Activated CD4-positive, alpha-beta T cell treated with anti-CD3 and anti-CD28 coated beads for 36 hours (primary cell): ENCODE results near the gene MLLT1. TPM values are rescaled to one million over a fixed set of nuclear protein-coding genes. Genes with fewer than 3 reads are reported as not detected.
"Not testable (repeated sequence)": the region's sequence is repeated elsewhere in the genome, so short reads cannot be mapped to it uniquely, and the experiment has no call there.

Experiments used
- ATAC-seq: fragments of 200-7000 bp; cut with Tn5 transposase; one replicate; pipeline ENCODE4 v1.10.0; 2021; ENCODE audit warnings: mild to moderate bottlenecking, moderate library complexity
- CTCF ChIA-PET: fragments of 350-600 bp; sonication (Branson Sonifier 250); formaldehyde crosslinking; loops from one replicate; lab custom pipeline; 2021; ENCODE audit warnings: antibody characterized with exemption; lab: Charles Lee
- POLR2A ChIA-PET: fragments of 350-600 bp; sonication (Branson Sonifier 250); formaldehyde crosslinking; loops from one replicate; lab custom pipeline; 2021; ENCODE audit warnings: antibody characterized with exemption, inconsistent platforms; lab: Charles Lee
- DNase-seq: peaks from one replicate; pipeline ENCODE4 v3.0.0-alpha.2; 2020
- H3K27ac Mint-ChIP-seq: one replicate; pipeline ENCODE4 v1.8.0; 2021; ENCODE audit warnings: mixed read lengths
- H3K27me3 Mint-ChIP-seq: one replicate; pipeline ENCODE4 v1.8.0; 2021; ENCODE audit warnings: mixed read lengths
- H3K36me3 Mint-ChIP-seq: one replicate; pipeline ENCODE4 v1.8.0; 2021; ENCODE audit warnings: low read depth, mixed read lengths
- H3K4me1 Mint-ChIP-seq: one replicate; pipeline ENCODE4 v1.8.0; 2021; ENCODE audit warnings: mixed read lengths
- H3K4me3 Mint-ChIP-seq: one replicate; pipeline ENCODE4 v1.8.0; 2021; ENCODE audit warnings: mild to moderate bottlenecking, moderate library complexity, mixed read lengths
- H3K9me3 Mint-ChIP-seq: one replicate; pipeline ENCODE4 v1.8.0; 2021; ENCODE audit warnings: low read depth, mixed read lengths
- intact Hi-C, 2 experiments: fragments of 100-400 bp; cut with DNase I in 1 of 2; cut with micrococcal nuclease in 1 of 2; formaldehyde crosslinking; loops; one replicate each; pipeline versions ENCODE4 v1.14.2 to v1.15.1; 2022 to 2024; cut with DNase I, micrococcal nuclease
- total RNA-seq, 2 experiments: library from RNA; stranded (reverse); gene quantifications; one replicate each; pipeline ENCODE4 v1.2.3, GENCODE V29; 2021

Gene MLLT1
- total RNA-seq, 2 experiments from 2014 or later, result 45.0 to 46.6 TPM

DNA sequence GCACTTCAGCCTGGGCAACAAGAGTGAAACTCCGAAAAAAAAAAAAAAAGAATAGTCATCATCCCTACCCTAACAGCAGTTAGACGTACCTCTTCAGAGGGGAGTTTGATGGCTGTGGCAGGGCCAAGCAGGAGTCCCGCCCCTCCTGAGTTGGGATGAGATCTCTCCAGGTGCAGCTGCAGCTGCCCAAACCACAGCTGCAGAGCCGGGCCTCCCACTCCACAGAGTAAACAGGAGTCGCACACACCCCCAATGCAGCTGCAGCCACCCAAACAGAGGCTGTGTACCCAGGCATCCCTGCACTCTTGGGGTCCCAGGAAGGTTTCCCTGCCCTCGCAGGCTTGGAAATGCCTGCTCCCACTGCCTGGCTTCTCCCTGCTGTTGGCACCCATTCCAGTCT, 17.4 kb upstream of the MLLT1 start:
- intact Hi-C loops, result loop anchor here in 1 of 2 experiments (5.0 kb wide), 1 partner anchor 130 kb away; no protein-coding TSS in a partner anchor
- no peak for ATAC-seq
- no peak overlapping the region for H3K27ac Mint-ChIP-seq

GRCh38 chr19:6292006-6292405, 12.2 kb upstream of the MLLT1 start:
- ATAC-seq (no peak), DNase-seq (peak; percentile 30)
- ChIA-PET POLR2A (no interaction called here), CTCF (no interaction called here)
- intact Hi-C loops, result no loop called here
- Mint-ChIP-seq H3K4me3 (no peak overlapping the region), H3K9me3 (peaks cover 39% of the 10 kb centered on the region), H3K27me3 (no peaks in the 10 kb centered on the region), H3K4me1 (no peaks in the 10 kb centered on the region), H3K36me3 (peaks cover 19% of the 10 kb centered on the region), H3K27ac (no peak overlapping the region)

More for the DNA sequence above, 17.4 kb upstream of the MLLT1 start:
- H3K27me3 Mint-ChIP-seq, result no peaks in the 10 kb centered on the region
- peaks cover 2% of the 10 kb centered on the region for H3K4me1 Mint-ChIP-seq
- ChIA-PET POLR2A (interaction anchor here (0.5 to 0.6 kb wide), 2 partner anchors 10 to 168 kb away, joined by 4 to 5 read pairs; no protein-coding TSS in a partner anchor), CTCF (interaction anchor here (1.3 kb wide), 1 partner anchor 23 kb away, joined by 3 read pairs; no protein-coding TSS in a partner anchor)
- H3K4me3 Mint-ChIP-seq, result no peak overlapping the region
- no peak for DNase-seq
- peaks cover 8% of the 10 kb centered on the region for H3K36me3 Mint-ChIP-seq
- H3K9me3 Mint-ChIP-seq, result peaks cover 11% of the 10 kb centered on the region

GRCh38 chr19:6288737-6289136, 9.0 kb upstream of the MLLT1 start:
- Mint-ChIP-seq H3K4me3 (no peak overlapping the region), H3K9me3 (peaks cover 33% of the 10 kb centered on the region), H3K27ac (no peak overlapping the region), H3K4me1 (no peaks in the 10 kb centered on the region), H3K36me3 (peaks cover 15% of the 10 kb centered on the region), H3K27me3 (no peaks in the 10 kb centered on the region)
- intact Hi-C loops, result no loop called here
- POLR2A ChIA-PET, result no interaction called here
- DNase-seq (no peak), ATAC-seq (no peak)
- CTCF ChIA-PET, result interaction anchor here (0.7 kb wide), 1 partner anchor 30 kb away, joined by 3 read pairs; no protein-coding TSS in a partner anchor

GRCh38 chr19:6287269-6287885, 7.6 kb upstream of the MLLT1 start:
- ATAC-seq (no peak), DNase-seq (peak; percentile 23)
- no peaks in the 10 kb centered on the region for H3K4me1 Mint-ChIP-seq
- intact Hi-C loops, result no loop called here
- no peak overlapping the region for H3K4me3 Mint-ChIP-seq
- H3K27ac Mint-ChIP-seq, result no peak overlapping the region
- ChIA-PET CTCF (no interaction called here), POLR2A (interaction anchor here (0.6 kb wide), 1 partner anchor 350 kb away, joined by 3 read pairs; no protein-coding TSS in a partner anchor)
- H3K9me3 Mint-ChIP-seq, result peaks cover 29% of the 10 kb centered on the region
- no peaks in the 10 kb centered on the region for H3K27me3 Mint-ChIP-seq
- peaks cover 11% of the 10 kb centered on the region for H3K36me3 Mint-ChIP-seq

DNA sequence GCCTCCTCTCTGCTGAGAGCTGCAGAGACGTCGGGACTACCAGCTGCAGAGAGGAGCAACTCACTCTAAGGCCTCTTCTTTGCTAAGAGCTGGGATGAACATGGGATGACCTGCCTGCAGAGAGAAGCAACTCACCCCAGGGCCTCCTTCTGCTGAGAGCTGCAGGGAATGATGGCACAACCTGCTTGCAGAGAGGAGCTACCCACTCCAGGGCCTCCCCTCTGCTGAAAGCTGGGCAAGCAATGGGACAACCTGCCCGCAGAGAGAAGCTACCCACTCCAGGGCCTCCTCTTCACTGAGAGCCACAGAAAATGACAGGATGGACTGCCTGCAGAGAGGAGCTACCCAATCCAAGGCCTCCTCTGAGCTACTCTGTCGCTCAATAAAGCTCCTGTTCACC, 6.9 kb upstream of the MLLT1 start:
- intact Hi-C loops, result no loop called here
- Mint-ChIP-seq H3K27me3 (peaks cover 2% of the 10 kb centered on the region), H3K4me1 (no peaks in the 10 kb centered on the region), H3K9me3 (peaks cover 23% of the 10 kb centered on the region), H3K36me3 (peaks cover 11% of the 10 kb centered on the region), H3K4me3 (no peak overlapping the region), H3K27ac (no peak overlapping the region)
- DNase-seq, result no peak
- no peak for ATAC-seq
- POLR2A ChIA-PET, result no interaction called here
- CTCF ChIA-PET, result interaction anchor here (0.7 kb wide), 1 partner anchor 25 kb away, joined by 3 read pairs; no protein-coding TSS in a partner anchor

DNA sequence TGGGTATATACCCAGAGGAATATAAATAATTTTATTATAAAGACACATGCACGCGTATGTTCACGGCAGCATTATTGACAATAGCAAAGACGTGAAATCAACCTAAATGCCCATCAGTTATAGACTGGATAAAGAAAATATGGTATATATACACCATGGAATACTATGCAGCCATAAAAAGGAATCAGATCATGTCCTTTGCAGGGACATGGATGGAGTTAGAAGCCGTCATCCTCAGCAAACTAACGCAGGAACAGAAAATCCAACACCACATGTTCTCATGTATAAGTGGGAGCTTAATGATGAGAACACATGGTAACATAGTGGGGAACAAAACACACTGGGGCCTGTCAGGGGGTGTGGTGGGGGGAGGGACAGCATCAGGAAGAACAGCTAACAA, 2.6 kb upstream of the MLLT1 start:
- intact Hi-C loops, H3K9me3 Mint-ChIP-seq, H3K4me3 Mint-ChIP-seq, H3K27ac Mint-ChIP-seq, DNase-seq, POLR2A ChIA-PET, CTCF ChIA-PET, H3K27me3 Mint-ChIP-seq, ATAC-seq: not testable (repeated sequence)
- Mint-ChIP-seq H3K4me1 (peaks cover 17% of the 10 kb centered on the region), H3K36me3 (peaks cover 14% of the 10 kb centered on the region)

- ATAC-seq (peak; percentile 37), DNase-seq (no peak)
- peaks cover 15% of the 10 kb centered on the region for H3K36me3 Mint-ChIP-seq
- intact Hi-C loops, result no loop called here
- peaks cover 2% of the 10 kb centered on the region for H3K27me3 Mint-ChIP-seq
- peaks cover 38% of the 10 kb centered on the region for H3K4me1 Mint-ChIP-seq
- peak overlapping the region; percentile 54 for H3K4me3 Mint-ChIP-seq
- ChIA-PET POLR2A (no interaction called here), CTCF (interaction anchor here (0.9 to 1.2 kb wide), 2 partner anchors 82 to 146 kb away, joined by 3 read pairs; partner anchors contain the start of gene CLPP)
- H3K27ac Mint-ChIP-seq, result no peak overlapping the region
- H3K9me3 Mint-ChIP-seq, result no peaks in the 10 kb centered on the region
Measured at GRCh38 chr19:6279620-6279930, 200 bp downstream of the MLLT1 start.

DNA sequence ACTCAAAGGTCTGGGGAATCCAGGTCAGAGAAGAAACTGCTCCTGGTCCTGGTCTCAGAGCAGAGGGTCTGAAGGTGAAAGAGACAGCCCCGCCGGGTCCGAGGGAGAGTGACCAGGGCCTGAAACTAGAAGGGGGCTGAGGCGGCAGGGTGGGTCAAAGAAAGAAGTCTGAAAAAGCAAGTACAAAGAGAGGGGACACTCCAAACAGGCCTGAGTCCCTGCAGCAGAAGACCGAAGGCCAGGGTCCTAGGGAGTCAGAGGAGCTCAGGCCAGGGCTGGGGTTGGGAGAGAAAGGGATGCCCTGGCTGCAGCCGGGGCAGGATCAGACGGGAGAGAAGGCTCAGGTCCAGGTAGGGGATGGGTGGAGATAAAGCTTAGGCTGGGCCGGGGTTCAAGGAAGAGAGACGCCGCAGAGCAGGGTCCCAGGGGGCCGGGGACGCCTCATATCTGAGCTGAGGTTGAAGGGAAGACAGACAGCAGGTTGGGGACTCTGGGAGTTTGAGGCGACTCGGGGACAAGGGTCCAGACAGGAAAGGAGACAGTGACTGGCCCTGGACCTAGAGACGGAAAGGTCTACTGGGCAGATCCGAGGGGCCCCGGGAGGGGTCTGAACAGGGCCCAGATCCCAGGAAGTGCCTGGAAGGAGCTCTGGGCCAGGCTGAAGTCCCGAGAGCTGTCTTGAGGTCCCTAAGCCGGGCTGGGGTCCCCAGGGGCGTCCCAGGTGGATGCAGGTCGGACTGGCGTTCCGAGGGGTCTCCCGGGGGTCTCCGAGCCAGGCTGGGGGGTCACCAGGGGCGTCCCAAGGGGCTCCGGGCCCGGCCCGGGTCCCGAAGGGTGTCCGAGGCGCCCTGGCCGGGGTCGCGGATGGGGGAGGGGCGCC, 795 bp downstream of the MLLT1 start:
- ChIA-PET POLR2A (no interaction called here), CTCF (interaction anchor here (0.7 to 1.2 kb wide), 3 partner anchors 82 to 153 kb away, joined by 3 read pairs; partner anchors contain the start of gene CLPP)
- peaks cover 2% of the 10 kb centered on the region for H3K27me3 Mint-ChIP-seq
- peaks cover 41% of the 10 kb centered on the region for H3K4me1 Mint-ChIP-seq
- peak overlapping the region; percentile 98 for H3K4me3 Mint-ChIP-seq
- DNase-seq (peak; percentile 19), ATAC-seq (no peak)
- peak overlapping the region; percentile 93 for H3K27ac Mint-ChIP-seq
- peaks cover 15% of the 10 kb centered on the region for H3K36me3 Mint-ChIP-seq
- H3K9me3 Mint-ChIP-seq, result no peaks in the 10 kb centered on the region
- intact Hi-C loops, result no loop called here

DNA sequence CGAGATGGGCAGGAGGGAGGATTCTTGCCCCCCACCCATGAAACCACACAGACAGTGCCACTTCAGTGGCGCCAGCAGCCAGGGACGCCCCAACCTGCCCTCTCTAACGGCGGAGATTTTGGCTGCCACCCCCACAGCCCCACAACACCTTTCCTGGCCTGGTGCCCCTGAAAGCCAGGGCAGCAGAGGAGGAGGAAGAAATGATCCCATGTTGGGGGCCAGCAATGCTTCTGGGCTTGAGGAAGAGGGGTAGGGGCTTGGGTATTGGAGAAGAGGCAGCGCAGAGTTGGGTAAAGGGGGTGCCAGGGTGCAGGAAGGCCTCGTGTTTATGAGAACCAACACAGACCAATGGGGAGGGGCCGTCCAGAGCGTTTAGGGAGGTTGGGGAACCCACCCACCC, 1.7 kb downstream of the MLLT1 start:
- peaks cover 2% of the 10 kb centered on the region for H3K27me3 Mint-ChIP-seq
- DNase-seq, result no peak
- peak overlapping the region; percentile 93 for H3K27ac Mint-ChIP-seq
- no peak for ATAC-seq
- H3K4me3 Mint-ChIP-seq, result peak overlapping the region; percentile 98
- peaks cover 49% of the 10 kb centered on the region for H3K4me1 Mint-ChIP-seq
- H3K36me3 Mint-ChIP-seq, result peaks cover 15% of the 10 kb centered on the region
- intact Hi-C loops, result no loop called here
- H3K9me3 Mint-ChIP-seq, result no peaks in the 10 kb centered on the region
- ChIA-PET POLR2A (no interaction called here), CTCF (no interaction called here)

DNA sequence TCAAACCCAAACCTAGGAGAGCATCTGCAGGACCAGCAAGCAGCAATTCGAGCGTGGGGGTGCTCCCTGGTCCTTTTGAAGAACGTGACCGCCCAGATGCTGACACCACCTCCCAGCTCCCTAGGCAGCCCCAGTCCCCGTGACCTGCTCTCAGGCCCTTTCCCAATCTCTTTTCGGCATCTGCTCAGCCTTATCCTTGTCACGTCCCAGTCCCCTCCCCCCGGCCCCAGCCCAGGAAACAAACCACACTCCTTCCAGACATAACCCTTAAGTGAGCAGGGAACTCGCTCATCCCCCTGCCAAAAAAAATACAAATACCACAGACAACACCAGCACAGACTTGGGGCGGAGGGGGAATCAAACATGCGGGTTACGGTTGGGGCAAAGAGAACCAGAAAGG, 3.3 kb downstream of the MLLT1 start:
- ATAC-seq (no peak), DNase-seq (no peak)
- ChIA-PET POLR2A (no interaction called here), CTCF (interaction anchor here (0.7 kb wide), 1 partner anchor 85 kb away, joined by 4 read pairs; the partner anchor contains the start of gene CLPP)
- Mint-ChIP-seq H3K36me3 (peaks cover 15% of the 10 kb centered on the region), H3K27me3 (no peaks in the 10 kb centered on the region), H3K4me3 (no peak overlapping the region), H3K4me1 (peaks cover 60% of the 10 kb centered on the region), H3K27ac (peak overlapping the region; percentile 31), H3K9me3 (no peaks in the 10 kb centered on the region)
- intact Hi-C loops, result no loop called here

DNA sequence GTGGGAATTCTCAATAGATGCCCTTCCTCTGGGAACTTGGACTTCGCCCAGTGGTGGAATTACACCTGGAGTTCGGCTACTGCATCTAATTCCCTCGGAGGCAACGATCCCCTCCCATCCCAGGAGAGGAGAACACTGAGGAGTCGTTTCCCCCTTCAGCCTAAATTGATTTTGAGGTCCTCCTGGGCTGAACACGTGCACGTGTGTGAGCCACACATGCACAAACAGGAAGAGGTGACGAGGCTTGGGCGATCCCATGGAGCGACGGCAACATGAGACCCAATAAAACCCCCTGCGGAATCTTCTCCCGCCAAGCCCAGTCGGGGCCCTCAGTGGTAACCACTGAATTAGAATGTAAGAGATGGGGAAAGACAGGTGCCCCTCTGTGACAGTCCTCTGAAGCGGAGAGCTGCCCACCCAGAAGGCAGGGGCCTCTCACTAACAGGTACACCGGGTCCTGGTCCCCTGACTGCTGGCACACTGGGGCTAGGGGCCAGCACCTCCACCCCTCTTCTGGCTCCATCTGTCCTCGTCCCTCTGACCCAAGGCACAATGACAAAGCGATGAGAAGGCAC, 4.5 kb downstream of the MLLT1 start:
- intact Hi-C loops, result no loop called here
- peaks cover 65% of the 10 kb centered on the region for H3K4me1 Mint-ChIP-seq
- POLR2A ChIA-PET, result no interaction called here
- DNase-seq (no peak), ATAC-seq (no peak)
- no peaks in the 10 kb centered on the region for H3K27me3 Mint-ChIP-seq
- H3K4me3 Mint-ChIP-seq, result no peak overlapping the region
- peak overlapping the region; percentile 42 for H3K27ac Mint-ChIP-seq
- H3K36me3 Mint-ChIP-seq, result peaks cover 23% of the 10 kb centered on the region
- CTCF ChIA-PET, result interaction anchor here (0.6 kb wide), 1 partner anchor 268 kb away, joined by 3 read pairs; no protein-coding TSS in a partner anchor
- H3K9me3 Mint-ChIP-seq, result no peaks in the 10 kb centered on the region
